Spleen (tissue), 13 donors: ENCODE measurements around the gene HSFX3. TPM values are rescaled to one million over a fixed set of nuclear protein-coding genes. Genes with fewer than 3 reads are reported as not detected.
"Not testable (repeated sequence)": the region's sequence is repeated elsewhere in the genome, so short reads cannot be mapped to it uniquely, and the experiment has no call there.

ENCODE experiments used
- DNase-seq: peaks from one replicate; pipeline ENCODE4 v3.0.0-alpha.2; 2020
- H3K27ac ChIP-seq, 8 donors: fragments of 200-600 bp; sonication (generic) in 7 of 8; 1 replicate in 4 of 8; 2 replicates in 4 of 8; pipeline versions ENCODE4 v1.5.0 to v1.8.0; 2016 to 2021; ENCODE audit warnings: inconsistent platforms in 4 of 8, mild to moderate bottlenecking in 4 of 8, moderate library complexity in 1 of 8
- H3K27me3 ChIP-seq, 7 donors: fragments of 200-600 bp; sonication (generic) in 6 of 7; replicated peaks in 1 of 7; 1 replicate in 4 of 7; 2 replicates in 3 of 7; pipeline versions ENCODE4 v1.5.0 to v1.8.0; 2016 to 2021; ENCODE audit warnings: inconsistent platforms in 3 of 7, mild to moderate bottlenecking in 1 of 7
- H3K36me3 ChIP-seq, 6 donors: fragments of 200-600 bp; sonication (generic) in 5 of 6; 1 replicate in 4 of 6; 2 replicates in 2 of 6; pipeline versions ENCODE4 v1.5.0 to v1.8.0; 2016 to 2021; ENCODE audit warnings: inconsistent platforms in 2 of 6
- H3K4me1 ChIP-seq, 6 donors: fragments of 200-600 bp; sonication (generic) in 5 of 6; 1 replicate in 3 of 6; 2 replicates in 3 of 6; pipeline versions ENCODE4 v1.5.0 to v1.8.0; 2016 to 2021; ENCODE audit warnings: inconsistent platforms in 3 of 6
- H3K4me3 ChIP-seq, 8 donors: fragments of 200-600 bp; sonication (generic) in 7 of 8; 1 replicate in 4 of 8; 2 replicates in 4 of 8; pipeline versions ENCODE4 v1.5.0 to v1.8.0; 2016 to 2021; ENCODE audit warnings: inconsistent platforms in 4 of 8, mild to moderate bottlenecking in 4 of 8, moderate library complexity in 2 of 8
- H3K9me3 ChIP-seq, 8 donors: fragments of 200-600 bp; sonication (generic) in 7 of 8; 1 replicate in 4 of 8; 2 replicates in 4 of 8; pipeline versions ENCODE4 v1.5.0 to v1.8.0; 2016 to 2021; ENCODE audit warnings: inconsistent platforms in 4 of 8
- WGBS, 5 donors: extraction: QIAGEN DNeasy Blood & Tissue Kit in 3 of 5; methylation state at CpG; one replicate each; pipeline versions ENCODE4 v1.1.5 to v1.1.7; 2013 to 2018; 5-methylcytosine and 5-hydroxymethylcytosine counted together
- intact Hi-C: fragments of 100-400 bp; cut with DNase I; formaldehyde crosslinking; loops from one replicate; pipeline ENCODE4 v1.15.0; 2023; ENCODE audit warnings: low total_unique reads
- long read RNA-seq, 2 donors: transcript quantifications; one replicate each; lab custom pipeline, GENCODE V29; 2026
- polyA plus RNA-seq, 3 donors: library from polyadenylated mRNA; stranded (reverse); fragments of 200-250 nt; gene quantifications; one replicate each; pipeline ENCODE4 v1.2.1, GENCODE V29; 2013
- total RNA-seq, 7 donors: library from RNA; depleted of rRNA in 3 of 7; stranded (reverse); fragments of >200 nt in 3 of 7; fragmentation: NEBNext Ultra II Directional in 4 of 7; extraction: Animal tissue kit (Norgen Biotek cat#: 25700) in 4 of 7; gene quantifications; one replicate each; pipeline versions ENCODE4 v1.1.0 to v1.2.1, GENCODE V29; 2016 to 2021
- donor health status: healthy with polysubstance abuse.
- donor health status: DM: no; HTN: no; CAD: no; lungs with moderate emphysema.
- donor health status: DM: no; HTN: no; CAD: no.
- donor health status: Bipolar disorder and iron deficiency.
- donor health status: healthy.
- donor health status: DM: no; HTN: no; CAD: no.
- donor health status: DM: yes; HTN: yes; CAD: no.

Gene HSFX3
- total RNA-seq (not detected), polyA plus RNA-seq (under 1 TPM in 1 of 3 donors, not detected in 2; 0.11 TPM)
- long read RNA-seq, donor 1: 0 reads
- long read RNA-seq, donor 2: 0 reads

GRCh38 chrX:149549701-149550100 is at the start of gene HSFX3:
TSS of gene HSFX3 (minus strand) at chrX:149549924. CDS start at chrX:149549852, 72 bp downstream.
- DNase-seq, H3K27ac ChIP-seq, H3K4me1 ChIP-seq, intact Hi-C loops, H3K9me3 ChIP-seq, H3K27me3 ChIP-seq, H3K4me3 ChIP-seq: not testable (repeated sequence)
- 75 to 82% methylated on average over 1 of the region's 6 CpGs; no CpG with 5 or more reads in 3 of the 5 donors for WGBS, 5 donors
- peaks cover 0 to 14% (median 0%) of the 10 kb centered on the region in 6 donors for H3K36me3 ChIP-seq

DNA sequence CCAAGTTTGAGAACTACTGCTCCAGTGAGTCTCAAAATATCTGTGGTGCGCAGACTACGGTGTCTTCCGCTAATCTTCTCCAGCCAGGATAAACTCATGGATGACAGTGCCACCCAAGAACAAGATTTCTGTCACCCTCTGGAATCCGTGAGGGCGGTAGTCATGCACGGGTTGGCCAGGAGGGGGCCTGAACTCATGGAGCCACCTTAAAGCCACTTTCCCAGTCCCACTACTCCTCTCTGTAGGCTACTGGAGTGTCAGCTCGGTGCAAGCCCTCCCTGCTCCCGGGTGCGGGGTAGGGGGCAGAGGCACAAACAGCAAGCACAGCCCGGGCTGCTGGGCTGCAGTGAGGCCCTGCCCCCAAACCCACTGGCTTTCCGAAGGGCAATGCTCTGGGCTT is 48.9 kb upstream of the HSFX3 start:
- H3K4me3 ChIP-seq, H3K9me3 ChIP-seq, DNase-seq, H3K4me1 ChIP-seq, H3K27ac ChIP-seq, H3K27me3 ChIP-seq, intact Hi-C loops: not testable (repeated sequence)
- WGBS, 5 donors: 42 to 57% (median 48%) methylated on average over 3 of the region's 11 CpGs; no CpG with 5 or more reads in 2 of the 5 donors
- H3K36me3 ChIP-seq: peaks cover 0 to 14% (median 2%) of the 10 kb centered on the region in 6 donors

GRCh38 chrX:149595943-149596342 is 46.2 kb upstream of the HSFX3 start:
- H3K27me3 ChIP-seq, H3K4me3 ChIP-seq, H3K36me3 ChIP-seq, H3K9me3 ChIP-seq, H3K4me1 ChIP-seq, DNase-seq, intact Hi-C loops, H3K27ac ChIP-seq: not testable (repeated sequence)
- no CpG with 5 or more reads among the region's 7 CpGs for WGBS, 5 donors

DNA sequence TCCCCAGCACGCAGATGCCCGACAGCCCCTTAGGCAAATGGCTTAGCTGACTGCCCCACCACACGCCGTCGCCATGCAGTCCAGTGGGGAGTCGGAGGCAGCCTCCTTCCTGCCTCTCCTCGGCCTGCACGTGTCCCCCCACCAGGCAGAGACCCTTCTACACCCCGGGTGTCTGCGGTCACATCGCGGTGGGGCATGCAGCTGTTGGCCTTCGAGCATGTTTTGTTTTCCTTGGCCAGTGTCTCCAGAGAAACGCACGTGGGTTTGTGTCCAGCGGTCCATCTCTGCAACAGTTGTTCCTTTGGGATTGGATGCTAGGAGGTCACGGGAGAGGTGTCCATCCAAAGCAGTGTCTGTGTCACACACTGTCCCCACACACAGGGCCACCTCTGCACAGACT is 45.5 kb upstream of the HSFX3 start, which contains the start of gene HSFX2:
HSFX2 (minus strand) TSS at position 101 of the 400 bp plus-strand sequence. CDS start 614 bp downstream, outside the sequence.
- DNase-seq, H3K9me3 ChIP-seq, H3K36me3 ChIP-seq, H3K4me1 ChIP-seq, H3K27me3 ChIP-seq, H3K27ac ChIP-seq, H3K4me3 ChIP-seq, intact Hi-C loops: not testable (repeated sequence)
- WGBS, 5 donors: no CpG with 5 or more reads among the region's 17 CpGs

DNA sequence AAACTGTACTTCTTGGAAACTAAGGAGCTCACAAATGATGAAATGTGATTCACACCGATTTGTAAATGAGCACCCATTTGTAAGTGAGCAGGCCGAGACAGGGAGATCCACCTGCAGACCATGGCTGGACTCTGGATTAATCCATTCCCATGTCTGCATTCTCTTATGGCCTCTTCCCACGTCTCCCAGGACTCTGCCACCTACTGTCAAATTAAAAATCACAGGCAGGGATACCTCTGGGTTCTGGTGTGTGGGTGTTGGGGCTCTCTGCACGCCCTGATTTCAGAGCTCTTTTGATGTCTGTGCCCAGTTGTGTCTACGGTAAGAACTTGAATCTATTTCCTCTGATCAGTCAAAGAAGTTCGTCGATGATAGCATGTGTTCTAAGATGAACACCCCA is 41.3 kb upstream of the HSFX3 start:
- H3K27ac ChIP-seq, H3K9me3 ChIP-seq, H3K4me1 ChIP-seq, H3K27me3 ChIP-seq, intact Hi-C loops, DNase-seq, H3K36me3 ChIP-seq, H3K4me3 ChIP-seq: not testable (repeated sequence)
- WGBS, 5 donors: no CpG with 5 or more reads among the region's 7 CpGs

- intact Hi-C loops: not testable (repeated sequence)
- whole genome bisulfite sequencing, 5 donors: no CpG with 5 or more reads among the region's 12 CpGs
These were observed 37.6 kb upstream of the HSFX3 start, which contains the start of gene MAGEA9B for GRCh38 chrX:149587359-149587758. TSS of gene MAGEA9B (minus strand) at chrX:149587459. CDS start at chrX:149583179, 4,280 bp downstream.

GRCh38 chrX:149585631-149586030 is 35.9 kb upstream of the HSFX3 start:
- H3K27me3 ChIP-seq, H3K9me3 ChIP-seq, H3K36me3 ChIP-seq, H3K4me3 ChIP-seq, H3K27ac ChIP-seq, H3K4me1 ChIP-seq, intact Hi-C loops: not testable (repeated sequence)
- 89 to 100% (median 95%) methylated on average over 2 to 6 of the region's 17 CpGs; no CpG with 5 or more reads in 1 of the 5 donors for WGBS, 5 donors
- peak; percentile 42 for DNase-seq

More at GRCh38 chrX:149587359-149587758, 37.6 kb upstream of the HSFX3 start, which contains the start of gene MAGEA9B:
- H3K27me3 ChIP-seq, H3K27ac ChIP-seq, H3K36me3 ChIP-seq, H3K4me3 ChIP-seq, H3K9me3 ChIP-seq, DNase-seq, H3K4me1 ChIP-seq: not testable (repeated sequence)

DNA sequence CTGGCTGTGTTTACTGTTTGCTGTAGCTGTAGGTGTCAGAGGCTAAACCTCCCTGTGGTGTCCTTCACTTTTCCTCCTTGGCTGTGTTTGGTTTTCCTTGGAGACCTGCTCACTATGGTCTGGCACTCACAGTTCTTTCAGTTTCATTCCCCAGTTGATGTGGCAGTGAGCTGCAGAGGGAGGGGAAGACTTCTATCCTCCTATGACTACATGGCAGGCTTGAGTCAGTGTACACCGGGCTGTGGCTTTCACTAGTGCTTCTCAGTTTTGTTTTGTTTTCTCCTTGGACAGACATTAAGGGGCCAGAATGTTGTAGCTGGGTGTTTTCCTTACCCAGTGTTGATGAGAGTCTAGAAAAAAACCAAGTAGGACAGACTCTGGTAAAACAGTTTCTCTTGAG is 23.7 kb upstream of the HSFX3 start:
- no CpG with 5 or more reads among the region's 1 CpG for WGBS, 5 donors
- H3K9me3 ChIP-seq: not testable (repeated sequence)

More for the DNA sequence above, 23.7 kb upstream of the HSFX3 start:
- DNase-seq, H3K4me1 ChIP-seq, H3K27ac ChIP-seq, intact Hi-C loops, H3K4me3 ChIP-seq, H3K27me3 ChIP-seq, H3K36me3 ChIP-seq: not testable (repeated sequence)
